Vagina (tissue), 2 donors: ENCODE results near the gene OSGIN1.

Source experiments
- POLR2AphosphoS5 ChIP-seq, 2 donors: sonication (generic); formaldehyde crosslinking; IDR thresholded peaks; one replicate each; pipeline ENCODE4 v1.9.0; 2017; ENCODE audit warnings: antibody characterized with exemption in 2 of 2, mild to moderate bottlenecking in 2 of 2, low read depth in 1 of 2; ENCODE audit not compliant: insufficient read depth in 1 of 2
- TF ChIP-seq, protein P1 (sequence below), 3 experiments: fragments of 450-650 bp in 2 of 3; fragments of 200-600 bp in 1 of 3; sonication (generic) in 1 of 3; IDR thresholded peaks; one replicate each; pipeline ENCODE4 v1.5.1; 2017 to 2019; ENCODE audit warnings: antibody characterized with exemption in 3 of 3, mild to moderate bottlenecking in 2 of 3, moderate library complexity in 2 of 3

DNA sequence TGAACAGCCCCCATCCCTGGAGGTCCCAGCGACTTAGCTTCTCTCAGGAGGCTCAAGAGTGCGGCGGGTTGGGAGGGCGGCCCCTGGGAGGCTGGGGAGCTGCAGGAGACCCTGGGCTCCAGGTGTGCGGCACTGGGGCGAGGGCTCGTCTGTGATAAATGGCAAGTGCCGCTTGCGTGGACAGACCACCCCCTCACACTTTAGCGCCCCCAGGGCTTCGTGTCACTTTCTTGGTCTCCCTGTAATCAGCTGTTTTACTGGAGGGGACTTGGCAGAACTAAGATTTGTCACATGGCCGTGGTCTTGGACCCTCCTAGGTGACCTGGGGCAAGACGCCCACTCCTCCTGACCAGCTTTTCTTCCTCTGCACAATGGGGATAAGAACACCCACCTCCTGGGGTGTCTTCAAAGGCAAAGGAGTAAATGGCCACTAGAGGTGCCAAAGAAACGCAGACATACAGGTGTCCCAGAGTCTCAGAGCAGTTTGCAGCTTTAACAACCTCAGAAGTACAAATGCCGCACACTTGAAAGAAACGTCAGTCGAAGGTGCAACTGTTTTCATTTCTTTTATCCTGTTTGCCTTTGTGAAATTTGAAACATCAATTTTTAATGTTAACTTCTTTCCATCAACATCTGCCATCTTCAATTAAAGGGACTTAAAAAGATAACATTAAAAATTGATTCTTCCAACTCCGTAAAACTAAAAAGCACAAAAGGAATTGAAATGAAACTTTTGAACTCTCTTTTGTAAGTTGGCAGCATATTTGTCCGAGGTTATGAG lies 946 bp downstream of the OSGIN1 start:
- TF ChIP-seq POLR2AphosphoS5 (IDR thresholded peaks at IDR 0.05; ENCODE audit: insufficient read depth in 1 of 2, low read depth in 1 of 2): peak in 1 of 2 donors; percentile 17
- TF ChIP-seq, protein P1, sequence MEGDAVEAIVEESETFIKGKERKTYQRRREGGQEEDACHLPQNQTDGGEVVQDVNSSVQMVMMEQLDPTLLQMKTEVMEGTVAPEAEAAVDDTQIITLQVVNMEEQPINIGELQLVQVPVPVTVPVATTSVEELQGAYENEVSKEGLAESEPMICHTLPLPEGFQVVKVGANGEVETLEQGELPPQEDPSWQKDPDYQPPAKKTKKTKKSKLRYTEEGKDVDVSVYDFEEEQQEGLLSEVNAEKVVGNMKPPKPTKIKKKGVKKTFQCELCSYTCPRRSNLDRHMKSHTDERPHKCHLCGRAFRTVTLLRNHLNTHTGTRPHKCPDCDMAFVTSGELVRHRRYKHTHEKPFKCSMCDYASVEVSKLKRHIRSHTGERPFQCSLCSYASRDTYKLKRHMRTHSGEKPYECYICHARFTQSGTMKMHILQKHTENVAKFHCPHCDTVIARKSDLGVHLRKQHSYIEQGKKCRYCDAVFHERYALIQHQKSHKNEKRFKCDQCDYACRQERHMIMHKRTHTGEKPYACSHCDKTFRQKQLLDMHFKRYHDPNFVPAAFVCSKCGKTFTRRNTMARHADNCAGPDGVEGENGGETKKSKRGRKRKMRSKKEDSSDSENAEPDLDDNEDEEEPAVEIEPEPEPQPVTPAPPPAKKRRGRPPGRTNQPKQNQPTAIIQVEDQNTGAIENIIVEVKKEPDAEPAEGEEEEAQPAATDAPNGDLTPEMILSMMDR (IDR thresholded peaks at IDR 0.05): peak in 1 of 3 experiments; percentile 7
